IMR-90 (cell line): ENCODE measurements around the gene IGF2BP3. TPM values are rescaled to one million over a fixed set of nuclear protein-coding genes. Genes with fewer than 3 reads are reported as not detected.

Source experiments
- ATAC-seq: fragments of 200-7000 bp; cut with Tn5 transposase; 2 replicates; pipeline ENCODE4 v1.9.1; 2020; ENCODE audit warnings: low read depth, mild to moderate bottlenecking, moderate library complexity
- BruUV-seq: library from RNA; stranded (reverse); fragments of 400-500 nt; replicated peaks from 2 replicates; lab custom pipeline; 2021; lab: Mats Ljungman, UMichigan
- CTCF ChIA-PET: fragments of 300-600 bp; formaldehyde crosslinking; extraction: SDS; loops from one replicate; lab custom pipeline; 2021; ENCODE audit warnings: antibody characterized with exemption; lab: Yijun Ruan, JAX
- POLR2A ChIA-PET: fragments of 300-600 bp; sonication (Branson Sonifier 250); formaldehyde crosslinking; loops from one replicate; lab custom pipeline; 2022; ENCODE audit warnings: antibody characterized with exemption; ENCODE audit not compliant: unreplicated experiment; lab: Charles Lee
- DNase-seq: peaks from one replicate; pipeline ENCODE4 v3.0.0; 2013
- H2AFZ ChIP-seq: replicated peaks from 2 replicates; pipeline ENCODE3; 2013; ENCODE audit warnings: low read length, mild to moderate bottlenecking; ENCODE audit not compliant: poor library complexity
- H2AK5ac ChIP-seq: 2 replicates; pipeline ENCODE4 v1.6.1; 2013; ENCODE audit warnings: low read depth, low read length, inconsistent platforms
- H2AK9ac ChIP-seq: replicated peaks from 2 replicates; pipeline ENCODE3; 2013; ENCODE audit warnings: mild to moderate bottlenecking, low read depth, low read length, moderate library complexity; ENCODE audit not compliant: poor library complexity
- H2BK120ac ChIP-seq: 2 replicates; pipeline ENCODE4 v1.6.1; 2013; ENCODE audit warnings: low read depth, low read length, inconsistent platforms
- H2BK15ac ChIP-seq: 3 replicates; pipeline ENCODE4 v1.6.1; 2013; ENCODE audit warnings: low read depth, low read length, inconsistent platforms
- H2BK20ac ChIP-seq: 2 replicates; pipeline ENCODE4 v1.6.1; 2013; ENCODE audit warnings: low read depth, mild to moderate bottlenecking, inconsistent platforms, low read length, moderate library complexity
- H2BK5ac ChIP-seq: 2 replicates; pipeline ENCODE4 v1.6.1; 2013; ENCODE audit warnings: mild to moderate bottlenecking, low read depth, low read length, inconsistent platforms; ENCODE audit not compliant: poor library complexity, severe bottlenecking
- H3K14ac ChIP-seq: replicated peaks from 2 replicates; pipeline ENCODE4 v1.6.1; 2013; ENCODE audit warnings: low read depth, low read length, inconsistent platforms
- H3K18ac ChIP-seq: 2 replicates; pipeline ENCODE4 v1.6.1; 2013; ENCODE audit warnings: low read depth, low read length, control low read depth
- H3K23ac ChIP-seq: 2 replicates; pipeline ENCODE4 v1.6.1; 2013; ENCODE audit warnings: low read depth, low read length, inconsistent platforms
- H3K27ac ChIP-seq: 2 replicates; pipeline ENCODE4 v1.5.1; 2013; ENCODE audit warnings: mild to moderate bottlenecking, control low read depth, low read length; ENCODE audit not compliant: insufficient read depth
- H3K27me3 ChIP-seq: 2 replicates; pipeline ENCODE4 v1.6.1; 2013; ENCODE audit warnings: low read length; ENCODE audit not compliant: control insufficient read depth, insufficient read depth
- H3K36me3 ChIP-seq: 2 replicates; pipeline ENCODE4 v1.6.1; 2013; ENCODE audit warnings: low read length, mixed read lengths; ENCODE audit not compliant: control insufficient read depth, insufficient read depth
- H3K4ac ChIP-seq: 2 replicates; pipeline ENCODE4 v1.6.1; 2013; ENCODE audit warnings: low read depth, low read length, inconsistent platforms
- H3K4me1 ChIP-seq: 2 replicates; pipeline ENCODE4 v1.6.1; 2013; ENCODE audit warnings: low read length, mixed read lengths; ENCODE audit not compliant: control insufficient read depth, insufficient read depth
- H3K4me2 ChIP-seq: 2 replicates; pipeline ENCODE4 v1.6.1; 2013; ENCODE audit warnings: low read depth, mild to moderate bottlenecking, control low read depth, low read length, moderate library complexity
- H3K4me3 ChIP-seq: 2 replicates; pipeline ENCODE4 v1.5.1; 2013; ENCODE audit warnings: low read depth, mild to moderate bottlenecking, control low read depth, low read length, moderate library complexity; ENCODE audit not compliant: insufficient read depth
- H3K56ac ChIP-seq: 2 replicates; pipeline ENCODE4 v1.6.1; 2013; ENCODE audit warnings: low read length, inconsistent platforms; ENCODE audit not compliant: insufficient read depth; ENCODE audit errors: extremely low read depth
- H3K79me1 ChIP-seq, 2 experiments: 2 replicates each; pipeline ENCODE4 v1.6.1; 2013; ENCODE audit warnings: low read length in 2 of 2, inconsistent platforms in 1 of 2, low read depth in 1 of 2
- H3K9ac ChIP-seq: 2 replicates; pipeline ENCODE4 v1.6.1; 2013; ENCODE audit warnings: low read depth, low read length, control low read depth
- H3K9me1 ChIP-seq: 2 replicates; pipeline ENCODE4 v1.6.1; 2013; ENCODE audit warnings: low read length, inconsistent platforms; ENCODE audit not compliant: insufficient read depth
- H3K9me3 ChIP-seq: 2 replicates; pipeline ENCODE4 v1.6.1; 2013; ENCODE audit warnings: low read length; ENCODE audit not compliant: control insufficient read depth, insufficient read depth
- H4K20me1 ChIP-seq: 2 replicates; pipeline ENCODE4 v1.6.1; 2013; ENCODE audit warnings: low read length, inconsistent platforms; ENCODE audit not compliant: insufficient read depth
- H4K5ac ChIP-seq: 2 replicates; pipeline ENCODE4 v1.6.1; 2013; ENCODE audit warnings: mild to moderate bottlenecking, low read depth, low read length, control low read depth
- H4K8ac ChIP-seq, 2 experiments: 2 replicates each; pipeline ENCODE4 v1.6.1; 2013; ENCODE audit warnings: low read depth in 2 of 2, low read length in 2 of 2, control low read depth in 1 of 2, inconsistent platforms in 1 of 2
- H4K91ac ChIP-seq: 2 replicates; pipeline ENCODE4 v1.6.1; 2013; ENCODE audit warnings: low read depth, low read length, inconsistent platforms; ENCODE audit not compliant: insufficient read depth
- BHLHE40 ChIP-seq: fragments of 150-350 bp; IDR thresholded peaks from 2 replicates; pipeline ENCODE4 v1.6.1; 2016; ENCODE audit warnings: mild to moderate bottlenecking, low read depth, low read length
- CTCF ChIP-seq: conservative IDR thresholded peaks from 2 replicates; pipeline ENCODE4 v1.5.1; 2012; ENCODE audit warnings: mild to moderate bottlenecking, low read depth, low read length, improper control_type of control experiment
- FOS ChIP-seq: fragments of 150-350 bp; IDR thresholded peaks from 2 replicates; pipeline ENCODE4 v1.6.1; 2016; ENCODE audit warnings: low read depth, low read length
- NFE2L2 ChIP-seq: fragments of 150-350 bp; IDR thresholded peaks from 2 replicates; pipeline ENCODE4 v1.6.1; 2016; ENCODE audit warnings: low read depth, mild to moderate bottlenecking, low read length
- RCOR1 ChIP-seq: IDR thresholded peaks from 2 replicates; pipeline ENCODE4 v1.6.1; 2012; ENCODE audit warnings: mild to moderate bottlenecking, low read length, improper control_type of control experiment; ENCODE audit not compliant: insufficient replicate concordance
- RFX5 ChIP-seq: IDR thresholded peaks from 2 replicates; pipeline ENCODE4 v1.8.0; 2012; ENCODE audit warnings: low read depth, mild to moderate bottlenecking, low read length, moderate library complexity
- SMC3 ChIP-seq: fragments of 150-350 bp; IDR thresholded peaks from 2 replicates; pipeline ENCODE4 v1.6.1; 2016; ENCODE audit warnings: low read depth, mild to moderate bottlenecking, antibody characterized with exemption, low read length, moderate library complexity
- whole genome bisulfite sequencing, 2 experiments: methylation state at CpG; one replicate each; pipeline versions ENCODE4 v1.1.5 to v1.1.7; 2013; ENCODE audit warnings: missing lambda C conversion rate in 2 of 2; ENCODE audit not compliant: insufficient read length in 1 of 2; ENCODE audit errors: extremely low coverage in 2 of 2; 5-methylcytosine and 5-hydroxymethylcytosine counted together
- dilution Hi-C: fragments of 300-500 bp; cut with HindIII; formaldehyde crosslinking; loops from one replicate; pipeline ENCODE4 v1.14.3; 2018; ENCODE audit warnings: low sequenced_read_pairs; ENCODE audit not compliant: unreplicated experiment
- in situ Hi-C: fragments of 300-500 bp; cut with MboI; formaldehyde crosslinking; loops from 3 replicates; pipeline ENCODE4 v1.14.3; 2019; ENCODE audit warnings: low sequenced_read_pairs, inconsistent platforms, mixed read lengths
- intact Hi-C: fragments of 100-400 bp; cut with micrococcal nuclease; formaldehyde crosslinking; loops from 2 replicates; pipeline ENCODE4 v1.10.0; 2022
- polyA plus RNA-seq, 3 experiments: library from polyadenylated mRNA; depleted of rRNA; stranded (reverse); fragments of >200 nt; gene quantifications; 2 replicates each; pipeline ENCODE4 v1.2.3, GENCODE V29; 2012; ENCODE audit warnings: low replicate concordance in 1 of 3
- total RNA-seq: library from RNA; depleted of rRNA; stranded (reverse); fragments of >200 nt; gene quantifications from 2 replicates; pipeline ENCODE4 v1.2.3, GENCODE V29; 2012

The IGF2BP3 gene
- total and polyA plus RNA-seq, 2 of the 4 experiments (the other 2 are of a cell fraction): 50.9 to 59.3 TPM

GRCh38 chr7:23276947-23277346, 193.3 kb downstream of the IGF2BP3 start:
- intact Hi-C loops: loop anchor here (5.0 kb wide), 1 partner anchor 195 kb away; the partner anchor contains the start of gene IGF2BP3
- Histone ChIP-seq H3K4me1 (peaks cover 2% of the 10 kb centered on the region; the same call in 1 of the 2 replicates), H4K8ac (no peak overlapping the region), H3K36me3 (no peaks in the 10 kb centered on the region), H2BK20ac (no peak overlapping the region), H2AK9ac (no peak overlapping the region), H2AK5ac (no peak overlapping the region), H3K9ac (no peak overlapping the region), H3K79me1 (no peaks in the 10 kb centered on the region), H3K9me3 (no peaks in the 10 kb centered on the region), H4K5ac (no peak overlapping the region), H2BK5ac (no peak overlapping the region), H3K9me1 (peaks cover 2% of the 10 kb centered on the region; the same call in 1 of the 2 replicates), H4K20me1 (no peaks in the 10 kb centered on the region), H3K56ac (no peak overlapping the region), H2BK15ac (no peak overlapping the region), H3K23ac (no peak overlapping the region), H3K4me2 (no peak overlapping the region), H4K91ac (no peak overlapping the region), H3K4ac (no peak overlapping the region), H2BK120ac (no peak overlapping the region), H3K4me3 (no peak overlapping the region), H3K27me3 (peaks cover 3% of the 10 kb centered on the region), H3K27ac (no peak overlapping the region), H3K14ac (no peak overlapping the region), H2AFZ (no peak overlapping the region), H3K18ac (no peak overlapping the region)
- in situ Hi-C loops: loop anchor here (10.0 kb wide), 1 partner anchor 428 kb away; no protein-coding TSS in a partner anchor
- ChIA-PET CTCF (interaction anchor here (0.8 kb wide), 1 partner anchor 16 kb away, joined by 3 read pairs; no protein-coding TSS in a partner anchor), POLR2A (no interaction called here)
- no peak for DNase-seq
- dilution Hi-C loops: no loop called here
- WGBS, 2 experiments: no CpG with 5 or more reads among the region's 3 CpGs
- no TSS peak for BruUV-seq
- TF ChIP-seq RCOR1 (no peak), BHLHE40 (no peak), FOS (no peak), SMC3 (no peak), RFX5 (no peak), CTCF (no peak), NFE2L2 (no peak)
- ATAC-seq: no peak
